ENCODE data around the gene CNN3. TPM values are rescaled to one million over a fixed set of nuclear protein-coding genes. Genes with fewer than 3 reads are reported as not detected.

The CNN3 gene
- total and polyA plus RNA-seq, 2 donors from 2014 or later, result 232 to 291 TPM

- peaks cover 0 to 16% (median 2%) of the 10 kb centered on the region in 3 donors for H3K36me3 ChIP-seq (ENCODE audit: control insufficient read depth in 2 of 3, insufficient read depth in 3 of 3, low read length in 3 of 3)
- no peaks in the 10 kb centered on the region for H3K9me3 ChIP-seq (ENCODE audit: control insufficient read depth in 2 of 3, insufficient read depth in 1 of 3, low read length in 3 of 3)
- H3K4me1 ChIP-seq (ENCODE audit: control insufficient read depth in 2 of 3, insufficient read depth in 2 of 3, low read depth in 1 of 3, low read length in 3 of 3), result peaks cover 3 to 11% (median 8%) of the 10 kb centered on the region in 3 donors
- intact Hi-C loops (cut with DNase I), result no loop called here
- TF ChIP-seq CTCF (IDR thresholded peaks at IDR 0.05; ENCODE audit: borderline replicate concordance, extremely low read depth, insufficient read depth), result no peak
- H3K27ac ChIP-seq (ENCODE audit: low read depth in 2 of 2, low read length in 2 of 2), result no peak overlapping the region
- no peaks in the 10 kb centered on the region for H3K27me3 ChIP-seq (ENCODE audit: control insufficient read depth, insufficient read depth, low read length)
- FAIRE-seq (no peak), DNase-seq (peak in 2 of 5 donors; percentile 13 to 40)
- H3K9ac ChIP-seq (ENCODE audit: low read length in 3 of 3), result no peak overlapping the region
- H3K4me3 ChIP-seq (ENCODE audit: low read length in 3 of 3), result no peak overlapping the region
Observed at GRCh38 chr1:94871031-94871430, 55.9 kb downstream of the CNN3 start.

DNA sequence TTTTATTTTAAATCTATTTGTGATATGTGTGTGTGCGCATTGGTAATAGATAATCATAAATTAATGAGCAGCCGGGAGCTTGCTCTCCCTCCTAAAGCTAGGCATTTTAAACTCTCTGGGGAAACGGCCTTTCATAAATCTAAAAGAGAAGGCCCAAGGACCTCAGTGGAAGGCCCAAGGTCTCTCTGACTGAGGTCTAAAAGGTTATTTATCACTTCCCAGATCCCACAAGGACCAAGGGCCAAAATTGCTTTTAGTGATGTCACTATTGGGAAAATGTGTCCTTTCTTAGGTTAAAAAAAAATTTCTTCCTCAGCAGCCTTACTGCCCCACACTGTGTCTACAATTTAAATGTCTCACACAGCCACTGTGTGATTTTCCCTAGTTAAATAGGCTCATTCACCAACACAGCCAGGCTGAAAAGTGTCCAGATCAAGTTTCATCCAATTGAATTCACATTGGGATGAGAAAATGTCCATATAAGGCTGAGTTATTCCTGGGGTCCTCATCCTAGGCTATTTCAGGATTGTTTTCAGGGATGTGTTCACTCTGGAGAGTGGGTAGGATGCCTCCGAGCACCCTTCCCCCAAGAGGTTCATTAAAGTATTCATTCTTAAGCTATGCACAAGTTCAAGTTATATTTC, 60.6 kb downstream of the CNN3 start:
- peaks cover 13 to 51% (median 30%) of the 10 kb centered on the region in 3 donors for H3K4me1 ChIP-seq (ENCODE audit: control insufficient read depth in 2 of 3, insufficient read depth in 2 of 3, low read depth in 1 of 3, low read length in 3 of 3)
- peak overlapping the region in 1 of 3 donors; percentile 12 for H3K9ac ChIP-seq (ENCODE audit: low read length in 3 of 3)
- no peak for FAIRE-seq

DNA sequence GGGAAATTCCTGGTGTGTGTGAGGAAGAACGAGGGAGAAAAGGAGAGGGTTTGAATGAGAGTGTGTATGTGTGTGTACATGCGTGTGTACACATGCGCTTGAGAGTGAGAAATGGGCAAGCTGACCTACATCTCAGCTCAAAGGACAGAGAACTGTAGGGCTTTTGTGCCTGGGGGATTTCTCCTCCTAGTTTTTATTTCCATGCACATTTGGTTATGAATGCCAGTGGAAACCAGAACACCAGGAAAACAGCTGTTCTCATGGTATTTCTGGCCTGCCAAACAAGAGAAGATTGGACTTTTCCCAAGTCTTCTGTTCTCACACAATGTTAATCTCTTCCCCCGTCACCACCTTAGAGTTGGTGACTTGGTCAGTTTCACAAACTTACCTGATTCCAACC, 61.5 kb downstream of the CNN3 start:
- intact Hi-C loops (cut with DNase I), result loop anchor here (10.0 kb wide), 1 partner anchor 59 kb away; the partner anchor contains the start of gene CNN3
- Histone ChIP-seq H3K36me3 (ENCODE audit: control insufficient read depth in 2 of 3, insufficient read depth in 3 of 3, low read length in 3 of 3) (no peaks in the 10 kb centered on the region), H3K9me3 (ENCODE audit: control insufficient read depth in 2 of 3, insufficient read depth in 1 of 3, low read length in 3 of 3) (no peaks in the 10 kb centered on the region), H3K4me1 (ENCODE audit: control insufficient read depth in 2 of 3, insufficient read depth in 2 of 3, low read depth in 1 of 3, low read length in 3 of 3) (peaks cover 13 to 51% (median 32%) of the 10 kb centered on the region in 3 donors), H3K4me3 (ENCODE audit: low read length in 3 of 3) (peak overlapping the region in 1 of 3 donors; percentile 12), H3K9ac (ENCODE audit: low read length in 3 of 3) (peak overlapping the region in 1 of 3 donors; percentile 21), H3K27me3 (ENCODE audit: control insufficient read depth, insufficient read depth, low read length) (no peaks in the 10 kb centered on the region), H3K27ac (ENCODE audit: low read depth in 2 of 2, low read length in 2 of 2) (peak overlapping the region; percentile 92 to 98)
- no peak for TF ChIP-seq CTCF (IDR thresholded peaks at IDR 0.05; ENCODE audit: borderline replicate concordance, extremely low read depth, insufficient read depth)
- FAIRE-seq (no peak), DNase-seq (peak in 2 of 5 donors; percentile 22 to 38)

More for the DNA sequence above, 60.6 kb downstream of the CNN3 start:
- Histone ChIP-seq H3K36me3 (ENCODE audit: control insufficient read depth in 2 of 3, insufficient read depth in 3 of 3, low read length in 3 of 3) (peaks cover 0 to 4% (median under 1%) of the 10 kb centered on the region in 3 donors), H3K27ac (ENCODE audit: low read depth in 2 of 2, low read length in 2 of 2) (peak overlapping the region; percentile 77 to 98), H3K9me3 (ENCODE audit: control insufficient read depth in 2 of 3, insufficient read depth in 1 of 3, low read length in 3 of 3) (no peaks in the 10 kb centered on the region), H3K27me3 (ENCODE audit: control insufficient read depth, insufficient read depth, low read length) (no peaks in the 10 kb centered on the region), H3K4me3 (ENCODE audit: low read length in 3 of 3) (no peak overlapping the region)
- no peak for TF ChIP-seq CTCF (IDR thresholded peaks at IDR 0.05; ENCODE audit: borderline replicate concordance, extremely low read depth, insufficient read depth)
- intact Hi-C loops (cut with DNase I), result loop anchor here (10.0 kb wide), 1 partner anchor 59 kb away; the partner anchor contains the start of gene CNN3
- peak in 2 of 5 donors; percentile 82 to 84 for DNase-seq

Data from kidney (tissue), 14 donors.